GM10248 (cell line): ENCODE measurements around the gene RCC2.

ENCODE experiments used
- CTCF ChIA-PET: fragments of 300-600 bp; sonication (Branson Sonifier 250); formaldehyde crosslinking; extraction: SDS; loops from one replicate; lab custom pipeline; 2021; ENCODE audit warnings: antibody characterized with exemption; lab: Yijun Ruan, JAX
- POLR2A ChIA-PET: fragments of 350-650 bp; sonication (Branson Sonifier 250); formaldehyde crosslinking; extraction: SDS; loops from one replicate; lab custom pipeline; 2020; ENCODE audit warnings: antibody characterized with exemption; lab: Yijun Ruan, JAX
- DNase-seq: peaks from one replicate; pipeline ENCODE4 v3.0.0; 2012; ENCODE audit errors: extremely low spot score
- CTCF ChIP-seq: IDR thresholded peaks from 2 replicates; pipeline ENCODE4 v1.5.1; 2012; ENCODE audit warnings: mild to moderate bottlenecking, low read depth; ENCODE audit errors: extremely low read depth, missing control alignments, control extremely low read depth

Gene RCC2

DNA sequence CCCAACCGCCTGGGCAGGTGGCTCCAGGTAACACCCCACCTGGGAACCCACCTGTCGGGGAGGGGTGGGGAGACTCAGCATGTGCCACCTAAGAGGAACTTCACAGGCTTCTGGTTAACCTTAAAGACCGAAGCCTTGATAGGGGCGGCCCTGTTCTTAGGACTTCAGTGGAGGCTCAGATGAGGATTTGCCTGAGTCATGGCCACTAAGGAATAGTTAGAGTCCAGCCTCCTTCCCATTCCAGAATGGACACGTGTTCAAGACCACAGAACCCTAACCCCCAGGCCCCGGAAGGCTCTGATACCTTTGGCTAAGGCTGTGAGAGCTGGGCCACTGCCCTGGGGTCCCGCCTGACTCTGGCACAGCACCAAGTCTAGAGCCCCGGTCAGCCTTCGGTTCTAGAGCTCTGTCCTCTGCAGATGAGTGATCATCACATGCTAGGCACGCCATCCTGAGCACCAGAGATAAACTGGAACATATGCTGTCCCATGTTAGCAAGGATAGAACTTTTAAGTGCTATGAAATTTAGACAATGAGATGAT lies 47.2 kb downstream of the RCC2 start:
- no peak for TF ChIP-seq CTCF
- POLR2A ChIA-PET = no interaction called here
- CTCF ChIA-PET = no interaction called here
- no peak for DNase-seq

- ChIA-PET CTCF (no interaction called here), POLR2A (no interaction called here)
- DNase-seq = no peak
- no peak for TF ChIP-seq CTCF
Observed at GRCh38 chr1:17381161-17381560, 58.3 kb downstream of the RCC2 start.

DNA sequence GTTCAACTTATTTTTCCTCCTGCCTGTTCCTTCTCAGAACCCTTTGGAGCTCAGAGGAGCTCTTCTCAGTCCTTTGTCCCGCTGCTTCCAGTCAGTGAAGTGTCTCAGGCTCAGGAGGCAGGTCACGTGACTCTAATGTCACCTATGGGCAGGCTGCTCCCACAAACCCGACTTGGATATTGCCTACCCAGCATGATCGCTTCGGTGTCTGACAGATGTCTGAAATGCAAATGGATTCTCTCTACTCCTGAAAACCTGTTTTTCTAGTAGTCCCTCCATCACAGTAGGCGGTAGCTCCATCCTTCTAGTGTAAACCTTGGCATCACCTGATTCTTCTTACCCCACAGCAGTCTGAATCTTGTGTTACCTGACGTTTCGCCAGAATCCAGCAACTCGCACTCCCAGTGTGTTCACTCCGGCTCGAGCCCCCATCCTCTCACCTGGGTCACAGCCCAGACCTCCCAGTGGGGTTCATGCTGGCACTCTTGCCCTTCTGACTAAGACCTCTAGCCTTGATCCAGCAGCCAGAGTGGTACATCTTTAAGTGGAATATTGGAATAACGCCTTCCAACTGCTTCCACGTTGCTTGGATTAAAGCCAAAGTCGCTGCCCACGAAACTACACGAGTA lies 62.0 kb downstream of the RCC2 start:
- TF ChIP-seq CTCF = no peak
- CTCF ChIA-PET = no interaction called here
- DNase-seq = no peak
- POLR2A ChIA-PET = no interaction called here

DNA sequence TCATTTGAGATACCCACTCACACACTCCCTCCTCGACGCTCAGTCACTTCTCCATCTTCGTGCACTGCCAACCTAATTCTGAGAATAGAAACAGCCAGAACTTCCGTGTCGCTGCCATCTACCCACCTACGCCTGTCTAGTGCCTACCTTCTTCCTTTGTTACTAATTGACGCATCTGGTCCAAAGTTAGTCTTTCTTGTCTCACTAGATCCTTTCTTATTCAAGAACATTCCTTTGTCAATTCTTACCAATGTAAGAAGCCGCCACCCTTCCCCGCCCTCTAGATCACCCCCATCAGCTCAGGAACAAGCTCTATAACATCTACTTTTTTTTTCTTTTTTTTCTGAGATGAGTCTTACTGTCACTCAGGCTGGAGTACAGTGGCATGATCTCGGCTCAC lies 63.8 kb downstream of the RCC2 start:
- CTCF ChIA-PET = no interaction called here
- TF ChIP-seq CTCF = no peak
- no peak for DNase-seq
- POLR2A ChIA-PET = interaction anchor here (0.5 kb wide), 1 partner anchor 101 kb away, joined by 3 read pairs; no protein-coding TSS in a partner anchor

DNA sequence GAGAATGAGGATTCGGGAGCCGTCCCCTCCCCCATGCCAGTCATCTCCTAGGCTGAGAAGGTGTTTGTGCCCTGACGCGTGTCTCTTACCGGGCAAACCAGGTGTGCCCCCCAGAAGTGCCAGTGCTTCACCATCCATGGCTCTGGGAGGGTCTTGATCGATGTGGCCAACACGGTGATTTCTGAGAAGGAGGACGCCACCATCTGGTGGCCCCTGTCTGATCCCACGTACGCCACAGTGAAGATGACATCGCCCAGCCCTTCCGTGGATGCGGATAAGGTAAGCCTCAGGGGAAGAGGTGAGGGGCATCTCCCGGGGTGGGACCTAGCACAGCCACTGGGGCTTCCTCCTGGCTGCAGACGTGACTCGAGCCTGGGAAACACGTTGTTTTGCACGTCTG lies 66.5 kb downstream of the RCC2 start:
- POLR2A ChIA-PET = no interaction called here
- CTCF ChIA-PET = no interaction called here

GRCh38 chr1:17371896-17372295 lies 67.6 kb downstream of the RCC2 start, which contains the start of gene PADI6:
Gene PADI6 (plus strand): TSS chr1:17372196. CDS start chr1:17372246, 50 bp downstream.
- POLR2A ChIA-PET = no interaction called here
- TF ChIP-seq CTCF = no peak

More for the DNA sequence above, 66.5 kb downstream of the RCC2 start:
- no peak for DNase-seq
- TF ChIP-seq CTCF = no peak

DNA sequence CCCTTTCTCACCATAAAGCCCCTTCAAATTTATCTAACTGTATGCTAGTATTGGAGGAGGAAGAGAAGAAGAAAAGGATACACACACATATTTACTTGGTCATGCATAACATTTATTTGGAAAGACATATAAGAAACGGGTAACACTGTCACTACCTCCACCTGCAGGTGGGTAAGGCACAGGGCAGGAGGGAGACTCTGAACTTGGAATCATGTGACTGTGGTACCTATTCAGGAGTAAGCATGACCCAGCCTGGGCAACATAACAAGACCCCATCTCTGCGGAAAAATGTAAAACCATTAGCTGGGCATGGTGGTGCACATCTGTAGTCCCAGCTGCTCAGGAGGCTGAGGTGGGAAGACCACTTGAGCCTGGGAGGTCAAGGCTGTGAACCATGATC lies 68.9 kb downstream of the RCC2 start:
- ChIA-PET CTCF (interaction anchor here (0.9 to 1.3 kb wide), 2 partner anchors 25 to 124 kb away, joined by 3 to 4 read pairs; no protein-coding TSS in a partner anchor), POLR2A (no interaction called here)
- no peak for TF ChIP-seq CTCF
- DNase-seq = no peak

More at GRCh38 chr1:17371896-17372295, 67.6 kb downstream of the RCC2 start, which contains the start of gene PADI6:
- DNase-seq = no peak
- CTCF ChIA-PET = interaction anchor here (0.8 to 1.3 kb wide), 2 partner anchors 23 to 33 kb away, joined by 3 read pairs; no protein-coding TSS in a partner anchor
